IMR-90 (cell line): ENCODE measurements around the gene ROBO2. TPM values are rescaled to one million over a fixed set of nuclear protein-coding genes. Genes with fewer than 3 reads are reported as not detected.

ENCODE experiments used
- ATAC-seq: fragments of 200-7000 bp; cut with Tn5 transposase; 2 replicates; pipeline ENCODE4 v1.9.1; 2020; ENCODE audit warnings: low read depth, mild to moderate bottlenecking, moderate library complexity
- BruUV-seq: library from RNA; stranded (reverse); fragments of 400-500 nt; replicated peaks from 2 replicates; lab custom pipeline; 2021; lab: Mats Ljungman, UMichigan
- CTCF ChIA-PET: fragments of 300-600 bp; formaldehyde crosslinking; extraction: SDS; loops from one replicate; lab custom pipeline; 2021; ENCODE audit warnings: antibody characterized with exemption; lab: Yijun Ruan, JAX
- POLR2A ChIA-PET: fragments of 300-600 bp; sonication (Branson Sonifier 250); formaldehyde crosslinking; loops from one replicate; lab custom pipeline; 2022; ENCODE audit warnings: antibody characterized with exemption; ENCODE audit not compliant: unreplicated experiment; lab: Charles Lee
- DNase-seq: peaks from one replicate; pipeline ENCODE4 v3.0.0; 2013
- H2AFZ ChIP-seq: replicated peaks from 2 replicates; pipeline ENCODE3; 2013; ENCODE audit warnings: low read length, mild to moderate bottlenecking; ENCODE audit not compliant: poor library complexity
- H2AK5ac ChIP-seq: 2 replicates; pipeline ENCODE4 v1.6.1; 2013; ENCODE audit warnings: low read depth, low read length, inconsistent platforms
- H2AK9ac ChIP-seq: replicated peaks from 2 replicates; pipeline ENCODE3; 2013; ENCODE audit warnings: mild to moderate bottlenecking, low read depth, low read length, moderate library complexity; ENCODE audit not compliant: poor library complexity
- H2BK120ac ChIP-seq: 2 replicates; pipeline ENCODE4 v1.6.1; 2013; ENCODE audit warnings: low read depth, low read length, inconsistent platforms
- H2BK15ac ChIP-seq: 3 replicates; pipeline ENCODE4 v1.6.1; 2013; ENCODE audit warnings: low read depth, low read length, inconsistent platforms
- H2BK20ac ChIP-seq: 2 replicates; pipeline ENCODE4 v1.6.1; 2013; ENCODE audit warnings: low read depth, mild to moderate bottlenecking, inconsistent platforms, low read length, moderate library complexity
- H2BK5ac ChIP-seq: 2 replicates; pipeline ENCODE4 v1.6.1; 2013; ENCODE audit warnings: mild to moderate bottlenecking, low read depth, low read length, inconsistent platforms; ENCODE audit not compliant: poor library complexity, severe bottlenecking
- H3K14ac ChIP-seq: replicated peaks from 2 replicates; pipeline ENCODE4 v1.6.1; 2013; ENCODE audit warnings: low read depth, low read length, inconsistent platforms
- H3K18ac ChIP-seq: 2 replicates; pipeline ENCODE4 v1.6.1; 2013; ENCODE audit warnings: low read depth, low read length, control low read depth
- H3K23ac ChIP-seq: 2 replicates; pipeline ENCODE4 v1.6.1; 2013; ENCODE audit warnings: low read depth, low read length, inconsistent platforms
- H3K27ac ChIP-seq: 2 replicates; pipeline ENCODE4 v1.5.1; 2013; ENCODE audit warnings: mild to moderate bottlenecking, control low read depth, low read length; ENCODE audit not compliant: insufficient read depth
- H3K27me3 ChIP-seq: 2 replicates; pipeline ENCODE4 v1.6.1; 2013; ENCODE audit warnings: low read length; ENCODE audit not compliant: control insufficient read depth, insufficient read depth
- H3K36me3 ChIP-seq: 2 replicates; pipeline ENCODE4 v1.6.1; 2013; ENCODE audit warnings: low read length, mixed read lengths; ENCODE audit not compliant: control insufficient read depth, insufficient read depth
- H3K4ac ChIP-seq: 2 replicates; pipeline ENCODE4 v1.6.1; 2013; ENCODE audit warnings: low read depth, low read length, inconsistent platforms
- H3K4me1 ChIP-seq: 2 replicates; pipeline ENCODE4 v1.6.1; 2013; ENCODE audit warnings: low read length, mixed read lengths; ENCODE audit not compliant: control insufficient read depth, insufficient read depth
- H3K4me2 ChIP-seq: 2 replicates; pipeline ENCODE4 v1.6.1; 2013; ENCODE audit warnings: low read depth, mild to moderate bottlenecking, control low read depth, low read length, moderate library complexity
- H3K4me3 ChIP-seq: 2 replicates; pipeline ENCODE4 v1.5.1; 2013; ENCODE audit warnings: low read depth, mild to moderate bottlenecking, control low read depth, low read length, moderate library complexity; ENCODE audit not compliant: insufficient read depth
- H3K56ac ChIP-seq: 2 replicates; pipeline ENCODE4 v1.6.1; 2013; ENCODE audit warnings: low read length, inconsistent platforms; ENCODE audit not compliant: insufficient read depth; ENCODE audit errors: extremely low read depth
- H3K79me1 ChIP-seq, 2 experiments: 2 replicates each; pipeline ENCODE4 v1.6.1; 2013; ENCODE audit warnings: low read length in 2 of 2, inconsistent platforms in 1 of 2, low read depth in 1 of 2
- H3K9ac ChIP-seq: 2 replicates; pipeline ENCODE4 v1.6.1; 2013; ENCODE audit warnings: low read depth, low read length, control low read depth
- H3K9me1 ChIP-seq: 2 replicates; pipeline ENCODE4 v1.6.1; 2013; ENCODE audit warnings: low read length, inconsistent platforms; ENCODE audit not compliant: insufficient read depth
- H3K9me3 ChIP-seq: 2 replicates; pipeline ENCODE4 v1.6.1; 2013; ENCODE audit warnings: low read length; ENCODE audit not compliant: control insufficient read depth, insufficient read depth
- H4K20me1 ChIP-seq: 2 replicates; pipeline ENCODE4 v1.6.1; 2013; ENCODE audit warnings: low read length, inconsistent platforms; ENCODE audit not compliant: insufficient read depth
- H4K5ac ChIP-seq: 2 replicates; pipeline ENCODE4 v1.6.1; 2013; ENCODE audit warnings: mild to moderate bottlenecking, low read depth, low read length, control low read depth
- H4K8ac ChIP-seq, 2 experiments: 2 replicates each; pipeline ENCODE4 v1.6.1; 2013; ENCODE audit warnings: low read depth in 2 of 2, low read length in 2 of 2, control low read depth in 1 of 2, inconsistent platforms in 1 of 2
- H4K91ac ChIP-seq: 2 replicates; pipeline ENCODE4 v1.6.1; 2013; ENCODE audit warnings: low read depth, low read length, inconsistent platforms; ENCODE audit not compliant: insufficient read depth
- BHLHE40 ChIP-seq: fragments of 150-350 bp; IDR thresholded peaks from 2 replicates; pipeline ENCODE4 v1.6.1; 2016; ENCODE audit warnings: mild to moderate bottlenecking, low read depth, low read length
- CEBPB ChIP-seq: IDR thresholded peaks from 2 replicates; pipeline ENCODE4 v1.6.1; 2012; ENCODE audit warnings: low read depth, low read length, improper control_type of control experiment
- ELK1 ChIP-seq: fragments of 150-350 bp; IDR thresholded peaks from 2 replicates; pipeline ENCODE4 v1.6.1; 2016; ENCODE audit warnings: low read depth, mild to moderate bottlenecking, low read length, moderate library complexity, borderline replicate concordance
- MAFK ChIP-seq: IDR thresholded peaks from 2 replicates; pipeline ENCODE4 v1.6.1; 2012; ENCODE audit warnings: low read depth, low read length, improper control_type of control experiment
- MAZ ChIP-seq: IDR thresholded peaks from 2 replicates; pipeline ENCODE4 v1.6.1; 2012; ENCODE audit warnings: low read depth, mild to moderate bottlenecking, low read length, improper control_type of control experiment, moderate library complexity, borderline replicate concordance
- POLR2A ChIP-seq: IDR thresholded peaks from 2 replicates; pipeline ENCODE4 v1.6.1; 2012; ENCODE audit warnings: mild to moderate bottlenecking, low read depth, low read length
- RAD21 ChIP-seq: IDR thresholded peaks from 2 replicates; pipeline ENCODE4 v1.6.1; 2012; ENCODE audit warnings: low read length, improper control_type of control experiment
- RCOR1 ChIP-seq: IDR thresholded peaks from 2 replicates; pipeline ENCODE4 v1.6.1; 2012; ENCODE audit warnings: mild to moderate bottlenecking, low read length, improper control_type of control experiment; ENCODE audit not compliant: insufficient replicate concordance
- RFX5 ChIP-seq: IDR thresholded peaks from 2 replicates; pipeline ENCODE4 v1.8.0; 2012; ENCODE audit warnings: low read depth, mild to moderate bottlenecking, low read length, moderate library complexity
- WGBS, 2 experiments: methylation state at CpG; one replicate each; pipeline versions ENCODE4 v1.1.5 to v1.1.7; 2013; ENCODE audit warnings: missing lambda C conversion rate in 2 of 2; ENCODE audit not compliant: insufficient read length in 1 of 2; ENCODE audit errors: extremely low coverage in 2 of 2; 5-methylcytosine and 5-hydroxymethylcytosine counted together
- dilution Hi-C: fragments of 300-500 bp; cut with HindIII; formaldehyde crosslinking; loops from one replicate; pipeline ENCODE4 v1.14.3; 2018; ENCODE audit warnings: low sequenced_read_pairs; ENCODE audit not compliant: unreplicated experiment
- in situ Hi-C: fragments of 300-500 bp; cut with MboI; formaldehyde crosslinking; loops from 3 replicates; pipeline ENCODE4 v1.14.3; 2019; ENCODE audit warnings: low sequenced_read_pairs, inconsistent platforms, mixed read lengths
- intact Hi-C: fragments of 100-400 bp; cut with micrococcal nuclease; formaldehyde crosslinking; loops from 2 replicates; pipeline ENCODE4 v1.10.0; 2022
- polyA plus RNA-seq, 3 experiments: library from polyadenylated mRNA; depleted of rRNA; stranded (reverse); fragments of >200 nt; gene quantifications; 2 replicates each; pipeline ENCODE4 v1.2.3, GENCODE V29; 2012; ENCODE audit warnings: low replicate concordance in 1 of 3
- total RNA-seq: library from RNA; depleted of rRNA; stranded (reverse); fragments of >200 nt; gene quantifications from 2 replicates; pipeline ENCODE4 v1.2.3, GENCODE V29; 2012

Gene ROBO2
- total and polyA plus RNA-seq, 2 of the 4 experiments (the other 2 are of a cell fraction), result 9.3 to 14.5 TPM

- POLR2A ChIA-PET, result no interaction called here
Measured at GRCh38 chr3:77536038-77536775, 496.3 kb downstream of the ROBO2 start.

More at GRCh38 chr3:77536038-77536775, 496.3 kb downstream of the ROBO2 start:
- CTCF ChIA-PET, result no interaction called here
- H3K9me1 ChIP-seq, result no peaks in the 10 kb centered on the region
- H3K14ac ChIP-seq, result no peak overlapping the region
- DNase-seq, result no peak
- no peak overlapping the region for H4K5ac ChIP-seq
- H3K79me1 ChIP-seq, result no peaks in the 10 kb centered on the region
- no peak overlapping the region for H2BK20ac ChIP-seq
- intact Hi-C loops, result no loop called here
- no peak overlapping the region for H3K56ac ChIP-seq
- no peak overlapping the region for H3K4ac ChIP-seq
- no peak overlapping the region for H3K23ac ChIP-seq
- no peak overlapping the region for H2AFZ ChIP-seq
- no peaks in the 10 kb centered on the region for H3K36me3 ChIP-seq
- no peak overlapping the region for H4K8ac ChIP-seq
- no peaks in the 10 kb centered on the region for H3K4me1 ChIP-seq
- no peak overlapping the region for H2BK15ac ChIP-seq
- no peaks in the 10 kb centered on the region for H3K27me3 ChIP-seq
- TF ChIP-seq CEBPB (no peak), MAZ (no peak), POLR2A (no peak), ELK1 (no peak), BHLHE40 (no peak), RCOR1 (no peak), RAD21 (no peak), RFX5 (no peak), MAFK (no peak)
- ATAC-seq, result no peak
- dilution Hi-C loops, result no loop called here
- no peak overlapping the region for H3K27ac ChIP-seq
- no peak overlapping the region for H2AK5ac ChIP-seq
- BruUV-seq, result no TSS peak
- in situ Hi-C loops, result no loop called here
- no peak overlapping the region for H3K4me3 ChIP-seq
- no peak overlapping the region for H2AK9ac ChIP-seq
- H3K9me3 ChIP-seq, result no peaks in the 10 kb centered on the region
- H3K18ac ChIP-seq, result no peak overlapping the region
- H3K9ac ChIP-seq, result no peak overlapping the region
- H2BK5ac ChIP-seq, result no peak overlapping the region
- no peaks in the 10 kb centered on the region for H4K20me1 ChIP-seq
- H2BK120ac ChIP-seq, result no peak overlapping the region
- no peak overlapping the region for H4K91ac ChIP-seq
- no peak overlapping the region for H3K4me2 ChIP-seq
- WGBS, 2 experiments, result no CpG with 5 or more reads among the region's 3 CpGs
